ENCODE measurements around the gene OR52R1. TPM values are rescaled to one million over a fixed set of nuclear protein-coding genes. Genes with fewer than 3 reads are reported as not detected.

Gene OR52R1
- not detected for total RNA-seq
- not detected for polyA plus RNA-seq (ENCODE audit: insufficient read depth, low read depth, low replicate concordance)
- long read RNA-seq, donor 1, partial matches to known transcripts: 0 of 1 reads
- long read RNA-seq, donor 1, other reads (novel, unspliced or antisense): 0 of 1 reads
- long read RNA-seq, donor 2: 0 reads

DNA sequence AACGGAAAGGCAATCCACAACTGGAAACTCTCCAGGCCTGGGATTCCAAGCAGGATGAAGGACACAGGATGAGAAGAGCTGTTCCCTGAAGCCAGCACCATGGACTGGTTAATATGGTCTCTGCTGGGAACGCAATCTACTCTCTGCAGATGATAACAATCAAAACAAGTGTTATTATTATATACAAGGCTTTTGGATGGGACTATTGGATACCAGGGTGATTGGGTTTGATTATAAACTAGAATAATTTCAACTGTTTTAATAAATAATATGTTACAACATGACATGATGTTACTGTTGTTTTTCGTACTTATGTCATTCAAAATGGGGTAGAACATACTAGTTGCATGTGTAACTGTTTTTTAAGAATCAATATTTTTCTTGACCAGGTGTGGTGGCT lies at the start of gene OR52R1:
Gene OR52R1, minus strand, starts transcription at position 101 of the 400 bp plus-strand sequence. Its CDS starts 0 bp downstream, at position 101.
- 81 to 91% methylated on average over 3 of the region's 3 CpGs for WGBS, 2 donors
- H3K27ac ChIP-seq: no peak within 1 kb of the TSS

DNA sequence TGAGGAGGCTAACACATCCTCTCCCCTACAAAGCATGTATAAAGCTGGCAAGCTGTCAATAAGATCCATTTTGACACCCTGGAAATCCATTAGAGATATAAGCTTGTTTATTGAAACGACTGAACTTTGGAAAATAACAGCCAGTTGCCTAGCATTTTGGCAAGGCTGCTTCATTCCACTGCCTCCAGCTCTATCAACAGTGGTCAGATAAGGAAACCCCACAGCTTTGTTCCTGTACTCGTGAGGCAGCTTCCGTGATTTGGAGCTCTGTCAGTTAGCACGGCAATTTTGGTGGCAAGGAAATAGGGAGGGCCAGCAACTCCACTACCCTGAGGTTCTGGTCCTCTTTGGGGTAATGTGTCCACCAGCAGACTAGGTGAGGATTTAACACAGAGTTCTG lies 46.9 kb upstream of the OR52R1 start:
- 26 to 43% methylated on average over 4 of the region's 4 CpGs for whole genome bisulfite sequencing, 2 donors
- intact Hi-C loops (cut with DNase I; ENCODE audit: low total_unique reads): no loop called here
- Histone ChIP-seq H3K4me3 (no peak overlapping the region), H3K4me1 (no peaks in the 10 kb centered on the region), H3K27me3 (no peaks in the 10 kb centered on the region), H3K9me3 (no peaks in the 10 kb centered on the region), H3K27ac (no peak overlapping the region), H3K36me3 (ENCODE audit: low read depth, missing control alignments) (no peaks in the 10 kb centered on the region)
- TF ChIP-seq POLR2A (IDR thresholded peaks at IDR 0.05): no peak
- TF ChIP-seq, protein P1, sequence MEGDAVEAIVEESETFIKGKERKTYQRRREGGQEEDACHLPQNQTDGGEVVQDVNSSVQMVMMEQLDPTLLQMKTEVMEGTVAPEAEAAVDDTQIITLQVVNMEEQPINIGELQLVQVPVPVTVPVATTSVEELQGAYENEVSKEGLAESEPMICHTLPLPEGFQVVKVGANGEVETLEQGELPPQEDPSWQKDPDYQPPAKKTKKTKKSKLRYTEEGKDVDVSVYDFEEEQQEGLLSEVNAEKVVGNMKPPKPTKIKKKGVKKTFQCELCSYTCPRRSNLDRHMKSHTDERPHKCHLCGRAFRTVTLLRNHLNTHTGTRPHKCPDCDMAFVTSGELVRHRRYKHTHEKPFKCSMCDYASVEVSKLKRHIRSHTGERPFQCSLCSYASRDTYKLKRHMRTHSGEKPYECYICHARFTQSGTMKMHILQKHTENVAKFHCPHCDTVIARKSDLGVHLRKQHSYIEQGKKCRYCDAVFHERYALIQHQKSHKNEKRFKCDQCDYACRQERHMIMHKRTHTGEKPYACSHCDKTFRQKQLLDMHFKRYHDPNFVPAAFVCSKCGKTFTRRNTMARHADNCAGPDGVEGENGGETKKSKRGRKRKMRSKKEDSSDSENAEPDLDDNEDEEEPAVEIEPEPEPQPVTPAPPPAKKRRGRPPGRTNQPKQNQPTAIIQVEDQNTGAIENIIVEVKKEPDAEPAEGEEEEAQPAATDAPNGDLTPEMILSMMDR (IDR thresholded peaks at IDR 0.05): no peak
- no peak for DNase-seq

More for the DNA sequence above, at the start of gene OR52R1:
- TF ChIP-seq, protein P1 (IDR thresholded peaks at IDR 0.05): no peak
- no peak for TF ChIP-seq POLR2A (IDR thresholded peaks at IDR 0.05)
- H3K36me3 ChIP-seq (ENCODE audit: low read depth, missing control alignments): no peaks in the 10 kb centered on the region
- no peaks in the 10 kb centered on the region for H3K9me3 ChIP-seq
- no peaks in the 10 kb centered on the region for H3K27me3 ChIP-seq
- intact Hi-C loops (cut with DNase I; ENCODE audit: low total_unique reads): no loop called here
- no peak for DNase-seq
- no peak within 1 kb of the TSS for H3K4me3 ChIP-seq
- H3K4me1 ChIP-seq: no peaks in the 10 kb centered on the region

DNA sequence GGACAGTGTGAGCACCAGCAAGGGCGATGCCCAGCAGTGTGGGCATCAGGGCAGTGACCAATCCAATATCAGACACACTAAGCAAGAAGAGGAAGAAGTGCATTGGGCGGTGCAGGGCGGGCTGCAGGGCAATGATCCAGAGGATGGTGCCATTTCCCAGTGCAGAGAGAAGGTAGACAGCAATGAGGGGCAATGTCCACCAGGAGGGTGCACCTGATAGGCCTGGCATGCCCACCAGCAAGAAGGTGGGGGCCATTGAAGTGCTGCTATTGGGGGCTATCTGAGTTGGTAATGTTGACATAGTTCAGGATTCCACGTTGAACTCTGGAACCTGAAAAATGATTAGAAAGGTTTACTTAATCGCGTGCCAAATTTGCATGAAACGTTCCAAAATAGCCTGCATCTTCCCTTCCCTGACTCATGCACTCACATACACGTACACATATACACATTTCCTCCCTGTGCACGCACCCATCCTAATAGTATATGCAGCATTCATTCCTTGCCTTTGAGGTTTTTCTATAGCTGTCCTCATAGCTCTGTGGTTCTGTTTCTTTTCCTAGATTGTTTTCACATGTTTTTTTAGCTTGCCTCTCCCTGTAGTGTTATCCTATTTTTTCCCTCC lies 44.8 kb upstream of the OR52R1 start, which contains the start of gene OR51S1:
Gene OR51S1, minus strand, starts transcription at position 301 of the 625 bp plus-strand sequence. Its CDS starts 0 bp downstream, at position 301.
- DNase-seq: no peak
- Histone ChIP-seq H3K4me3 (no peak within 1 kb of the TSS), H3K9me3 (no peaks in the 10 kb centered on the region), H3K36me3 (ENCODE audit: low read depth, missing control alignments) (no peaks in the 10 kb centered on the region), H3K27me3 (no peaks in the 10 kb centered on the region), H3K27ac (no peak within 1 kb of the TSS), H3K4me1 (no peaks in the 10 kb centered on the region)
- WGBS, 2 donors: 75 to 79% methylated on average over 9 of the region's 9 CpGs
- intact Hi-C loops (cut with DNase I; ENCODE audit: low total_unique reads): no loop called here
- no peak for TF ChIP-seq POLR2A (IDR thresholded peaks at IDR 0.05)
- TF ChIP-seq, protein P1 (IDR thresholded peaks at IDR 0.05): no peak

DNA sequence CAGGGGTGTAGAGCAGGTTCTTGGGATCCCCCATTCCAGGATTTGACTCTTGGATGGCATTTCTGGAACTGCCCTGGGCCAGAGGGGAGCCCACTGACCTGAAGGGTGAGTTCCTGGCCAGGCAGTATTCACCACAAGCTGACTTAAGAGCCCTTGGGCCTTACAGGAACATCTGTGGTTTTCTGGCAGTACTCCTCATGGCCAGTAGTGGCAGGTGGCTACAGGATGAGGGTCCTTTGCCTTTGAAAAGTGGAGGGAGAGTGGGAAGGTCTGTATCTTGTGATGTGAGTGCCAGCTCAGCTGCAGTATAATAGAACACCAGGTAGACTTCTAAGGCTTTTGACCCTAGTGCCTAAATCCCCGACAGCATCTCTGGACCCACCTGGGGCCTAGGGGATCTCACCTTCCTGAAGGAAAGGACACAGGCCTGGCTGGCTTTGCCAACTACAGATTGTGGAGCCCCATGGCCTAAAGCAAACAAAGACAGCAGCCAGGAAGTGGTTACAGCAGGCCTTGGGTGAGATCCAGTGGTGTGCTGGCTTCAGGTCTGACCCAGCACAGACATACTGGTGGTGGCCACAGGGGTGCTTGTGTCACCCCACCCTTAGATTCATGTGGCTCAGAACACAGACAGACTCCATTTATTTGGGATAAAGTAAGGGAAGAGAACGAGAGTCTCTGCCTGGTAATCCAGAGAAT lies 35.8 kb upstream of the OR52R1 start:
- intact Hi-C loops (cut with DNase I; ENCODE audit: low total_unique reads): no loop called here
- H3K4me3 ChIP-seq: no peak overlapping the region
- H3K27ac ChIP-seq: no peak overlapping the region
- 90 to 95% methylated on average over 2 of the region's 2 CpGs for WGBS, 2 donors
- no peaks in the 10 kb centered on the region for H3K9me3 ChIP-seq
- no peaks in the 10 kb centered on the region for H3K36me3 ChIP-seq (ENCODE audit: low read depth, missing control alignments)
- H3K4me1 ChIP-seq: no peaks in the 10 kb centered on the region
- H3K27me3 ChIP-seq: no peaks in the 10 kb centered on the region
- TF ChIP-seq, protein P1 (IDR thresholded peaks at IDR 0.05): no peak
- TF ChIP-seq POLR2A (IDR thresholded peaks at IDR 0.05): no peak
- no peak for DNase-seq
